HG02610 (cell line): ENCODE results near the gene TMEM63A.
"Not testable (repeated sequence)": the region's sequence is repeated elsewhere in the genome, so short reads cannot be mapped to it uniquely, and the experiment has no call there.

ENCODE experiments used
- ATAC-seq: cut with Tn5 transposase; IDR thresholded peaks from one replicate; pipeline ENCODE4 v1.9.1; 2021; ENCODE audit warnings: mild to moderate bottlenecking, moderate library complexity; ENCODE audit not compliant: unreplicated experiment

TMEM63A gene

GRCh38 chr1:225806736-225807135, 75.4 kb downstream of the TMEM63A start:
- not testable (repeated sequence) for ATAC-seq

- no peak for ATAC-seq
These were observed 75.9 kb downstream of the TMEM63A start for GRCh38 chr1:225806249-225806648.

GRCh38 chr1:225801146-225801545, 81.0 kb downstream of the TMEM63A start:
- ATAC-seq, result not testable (repeated sequence)

GRCh38 chr1:225796097-225796496, 86.1 kb downstream of the TMEM63A start:
- not testable (repeated sequence) for ATAC-seq
